Measurements from ENCODE around the gene DCTN1.
"Not testable (repeated sequence)": the region's sequence is repeated elsewhere in the genome, so short reads cannot be mapped to it uniquely, and the experiment has no call there.

The DCTN1 gene

DNA sequence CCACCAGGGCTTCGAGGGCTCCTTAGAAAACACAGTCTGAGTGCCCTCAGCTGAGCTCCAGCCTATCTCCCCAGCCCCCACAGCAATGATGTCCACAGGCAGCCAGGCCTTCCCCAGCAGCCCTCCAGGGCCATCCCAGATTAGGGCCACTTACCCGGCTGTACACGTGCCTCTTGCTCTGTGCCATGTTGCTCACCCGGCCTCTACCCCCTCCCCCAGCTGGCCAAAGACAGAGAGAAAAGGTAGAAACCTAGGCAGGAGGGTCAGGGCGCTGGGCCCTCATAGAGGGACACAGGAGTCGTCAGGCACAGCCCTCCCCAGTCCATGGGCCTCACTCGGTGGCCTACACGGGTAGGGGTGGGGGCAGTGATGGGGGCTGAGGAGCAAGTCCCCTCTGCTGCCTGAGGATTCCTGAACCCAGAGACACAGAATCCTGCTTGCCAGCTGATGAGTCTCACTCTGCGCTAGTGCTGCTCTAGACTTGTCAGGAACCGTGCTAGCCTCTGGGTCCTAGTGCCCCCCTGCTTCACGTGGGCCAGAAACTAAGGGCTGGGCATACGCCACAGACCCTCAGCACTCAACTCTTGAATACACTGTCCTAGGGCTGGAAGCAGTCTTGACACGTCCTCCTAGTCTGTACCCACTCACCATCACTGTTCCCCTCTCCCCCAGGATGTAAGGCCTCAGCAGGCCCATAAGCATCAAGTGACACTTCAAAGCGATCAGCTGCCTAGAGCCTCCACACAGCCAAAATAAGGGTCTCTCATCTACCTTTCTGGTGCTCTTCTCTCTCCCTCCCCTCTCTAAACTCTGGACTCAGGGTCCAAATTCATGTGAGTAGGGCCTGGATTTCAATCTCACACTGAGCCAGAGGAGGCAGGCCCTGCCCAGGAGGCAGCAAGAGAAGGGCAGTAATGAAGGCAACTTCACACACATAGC, at the start of gene DCTN1:
Gene DCTN1 (minus strand): TSS at position 461 of the 939 bp plus-strand sequence. CDS start 274 bp downstream, at position 187.
- intact Hi-C loops (cut with DNase I): no loop called here
- peak; percentile 75 to 97 (median 90) for DNase-seq

DNA sequence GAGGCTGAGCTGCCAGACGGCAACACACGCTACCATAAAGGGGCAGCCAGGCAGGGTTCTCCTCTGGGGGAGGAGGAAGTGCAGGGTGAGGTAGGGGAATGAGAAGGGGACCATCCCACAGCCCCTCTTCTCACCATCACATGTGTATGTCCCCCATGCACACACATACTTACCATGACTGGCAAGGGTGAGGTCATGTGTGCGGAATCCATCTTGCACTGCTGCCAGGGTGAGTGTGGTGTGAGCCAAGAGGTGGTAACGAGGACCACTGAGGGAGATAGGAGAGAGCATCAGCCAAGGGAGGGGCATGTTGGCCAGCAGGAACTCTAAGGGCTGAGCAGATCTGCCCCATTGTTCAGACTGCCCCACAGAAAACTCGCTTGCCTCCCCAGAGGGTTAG, 48.6 kb upstream of the DCTN1 start:
- DNase-seq: no peak
- intact Hi-C loops (cut with DNase I): no loop called here

DNA sequence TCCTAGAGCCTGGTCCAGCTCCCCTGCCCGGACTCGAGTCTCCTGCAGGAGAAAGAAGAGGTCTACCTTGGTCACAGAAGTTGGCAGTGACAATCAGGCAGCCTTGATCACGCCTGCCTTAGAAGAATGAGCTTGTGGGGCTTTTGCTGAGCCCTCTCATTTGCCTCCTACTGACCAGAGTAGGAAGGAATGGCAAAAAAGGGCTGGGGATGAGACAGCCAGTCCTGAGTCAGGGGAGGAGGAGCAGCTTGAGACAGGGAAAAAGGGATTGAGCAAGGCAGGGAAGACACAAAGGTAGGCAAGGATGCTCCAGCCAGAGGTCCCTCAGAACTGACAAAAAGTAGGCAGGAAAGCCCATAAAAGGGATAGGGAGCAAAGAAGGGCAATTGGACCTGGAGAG, 47.4 kb upstream of the DCTN1 start:
- intact Hi-C loops (cut with DNase I): no loop called here

GRCh38 chr2:74426181-74426758, 46.2 kb upstream of the DCTN1 start:
- intact Hi-C loops (cut with DNase I): no loop called here
- peak in 1 of 42 donors; percentile 5 for DNase-seq

More for the DNA sequence above, 47.4 kb upstream of the DCTN1 start:
- DNase-seq: no peak

- intact Hi-C loops (cut with DNase I): no loop called here
- peak in 1 of 42 donors; percentile 16 for DNase-seq
Observed at GRCh38 chr2:74425523-74425922, 45.4 kb upstream of the DCTN1 start.

DNA sequence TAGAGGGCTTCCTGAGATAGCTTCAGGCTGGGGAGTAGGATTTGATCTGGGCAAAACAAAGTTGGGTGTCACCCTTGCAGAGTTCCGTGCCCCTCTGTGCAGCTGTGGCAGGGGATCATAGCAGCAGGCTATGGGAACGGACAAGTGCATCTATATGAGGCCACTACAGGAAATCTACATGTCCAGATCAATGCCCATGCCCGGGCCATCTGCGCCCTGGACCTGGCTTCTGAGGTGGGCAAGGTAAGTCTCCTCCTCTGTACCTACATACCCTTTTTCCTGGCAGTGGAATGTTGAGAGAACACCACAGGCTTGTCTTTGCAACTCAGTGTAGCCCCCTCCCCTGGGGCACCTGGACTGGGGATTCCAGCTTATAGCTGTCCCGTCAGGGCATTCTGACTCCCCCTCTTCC, 44.9 kb upstream of the DCTN1 start:
- intact Hi-C loops (cut with DNase I): no loop called here
- DNase-seq: peak in 2 of 42 donors; percentile 5 to 21

- no peak for DNase-seq
- intact Hi-C loops (cut with DNase I): no loop called here
Observed at GRCh38 chr2:74424139-74424992, 44.3 kb upstream of the DCTN1 start.

GRCh38 chr2:74423231-74424095, 43.4 kb upstream of the DCTN1 start:
- intact Hi-C loops (cut with DNase I): no loop called here

GRCh38 chr2:74421221-74421870, 41.2 kb upstream of the DCTN1 start, which contains the start of the genes C2orf81 and WDR54:
TSS of gene C2orf81 (minus strand) at chr2:74421619. CDS start at chr2:74421560, 59 bp downstream.
TSS of gene WDR54 (plus strand) at chr2:74421730. CDS start at chr2:74422154, 424 bp downstream.
- peak; percentile 72 to 96 (median 90) for DNase-seq
- intact Hi-C loops (cut with DNase I): no loop called here

More at GRCh38 chr2:74423231-74424095, 43.4 kb upstream of the DCTN1 start:
- DNase-seq: peak in 3 of 42 donors; percentile 9 to 28 (median 12)

- intact Hi-C loops (cut with DNase I): not testable (repeated sequence)
- peak in 4 of 42 donors; percentile 7 to 43 (median 22) for DNase-seq
Observed at GRCh38 chr2:74420443-74421103, 40.5 kb upstream of the DCTN1 start.

- intact Hi-C loops (cut with DNase I): no loop called here
- DNase-seq: no peak
Observed at GRCh38 chr2:74420006-74420405, 39.9 kb upstream of the DCTN1 start.

DNA sequence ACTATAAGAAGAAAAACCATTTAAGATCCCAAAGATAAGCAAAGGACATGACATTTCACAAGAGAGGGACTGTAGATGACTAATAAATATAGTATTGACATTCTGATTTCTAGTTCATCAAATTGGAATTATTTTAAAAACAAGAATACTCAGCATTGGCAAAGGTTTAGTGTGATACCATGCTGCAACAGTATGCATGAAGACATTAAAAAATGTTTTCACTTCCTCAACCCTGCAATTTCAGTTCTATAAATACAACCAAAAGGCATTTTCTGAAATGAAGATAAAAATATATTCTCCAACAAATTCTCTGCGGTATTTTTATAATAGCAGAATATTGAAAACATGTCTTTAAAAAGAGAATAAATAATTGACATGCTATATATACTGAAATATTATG, 39.2 kb upstream of the DCTN1 start:
- intact Hi-C loops (cut with DNase I): no loop called here

DNA sequence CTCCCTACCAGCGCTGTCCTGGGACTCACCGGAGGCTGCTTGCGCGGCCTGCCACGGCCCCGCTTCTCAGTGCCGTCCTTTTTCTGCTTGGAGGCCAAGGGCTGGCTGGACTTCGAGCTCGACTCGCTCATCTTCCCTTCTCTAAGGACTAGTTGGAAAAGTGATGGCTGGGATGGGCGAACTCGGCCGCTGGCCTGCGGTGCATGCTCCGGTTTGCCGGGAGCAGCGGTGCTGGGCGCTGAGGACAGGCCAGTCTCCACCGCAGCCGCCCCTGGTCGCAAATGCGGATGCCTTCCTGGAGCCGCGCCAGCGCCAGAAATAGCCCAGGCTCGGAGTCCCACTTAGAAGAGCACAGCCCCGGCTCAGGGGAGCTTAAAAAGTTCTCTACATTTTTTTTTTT, 38.2 kb upstream of the DCTN1 start:
- DNase-seq: peak in 1 of 42 donors; percentile 18
- intact Hi-C loops (cut with DNase I): no loop called here

More for the DNA sequence above, 39.2 kb upstream of the DCTN1 start:
- no peak for DNase-seq

DNA sequence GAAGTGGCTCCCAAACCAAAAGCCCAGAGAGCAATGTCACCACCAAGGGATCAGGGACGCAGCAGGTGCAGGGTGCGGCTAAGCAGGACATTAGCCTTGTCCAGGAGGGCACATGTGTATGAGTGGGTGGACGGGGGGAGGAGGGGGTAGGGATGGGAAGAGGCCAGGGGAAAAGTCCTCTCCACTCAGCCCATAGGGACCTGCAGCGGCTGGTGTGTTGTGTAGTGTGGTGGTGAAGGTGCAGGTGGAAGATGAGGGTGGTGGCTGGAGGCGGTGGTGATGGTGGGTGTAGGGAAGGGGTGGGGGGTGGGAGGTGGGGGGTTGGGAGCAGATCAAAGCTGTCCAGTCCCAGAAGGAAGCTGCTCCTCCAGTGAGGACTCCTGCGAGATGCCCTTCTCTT, 37.7 kb upstream of the DCTN1 start:
- intact Hi-C loops (cut with DNase I): no loop called here
- DNase-seq: peak in 1 of 42 donors; percentile 8

DNA sequence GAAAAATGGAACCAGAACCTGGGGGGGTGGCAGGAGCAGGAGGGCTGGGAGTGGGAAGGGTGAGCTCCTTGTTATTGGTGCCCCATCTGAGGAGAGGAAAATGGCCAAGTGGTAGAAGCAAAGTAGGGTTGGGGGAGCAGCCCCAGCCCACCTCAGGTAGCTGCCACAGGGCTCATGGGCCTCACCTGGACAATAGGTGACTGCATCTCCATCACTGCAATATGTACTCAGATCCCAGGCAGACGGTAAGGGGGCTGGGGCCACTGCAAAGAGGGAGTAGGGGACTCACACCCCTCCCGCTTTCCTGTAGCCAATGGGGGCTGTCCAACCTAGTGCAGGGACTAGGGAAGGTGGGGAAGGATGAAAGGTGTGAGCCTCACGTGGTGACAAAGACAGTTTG, 37.1 kb upstream of the DCTN1 start:
- intact Hi-C loops (cut with DNase I): no loop called here
- peak in 1 of 42 donors; percentile 13 for DNase-seq

- peak in 2 of 42 donors; percentile 16 to 36 for DNase-seq
- intact Hi-C loops (cut with DNase I): no loop called here
Observed at GRCh38 chr2:74416778-74417177, 36.7 kb upstream of the DCTN1 start.

DNA sequence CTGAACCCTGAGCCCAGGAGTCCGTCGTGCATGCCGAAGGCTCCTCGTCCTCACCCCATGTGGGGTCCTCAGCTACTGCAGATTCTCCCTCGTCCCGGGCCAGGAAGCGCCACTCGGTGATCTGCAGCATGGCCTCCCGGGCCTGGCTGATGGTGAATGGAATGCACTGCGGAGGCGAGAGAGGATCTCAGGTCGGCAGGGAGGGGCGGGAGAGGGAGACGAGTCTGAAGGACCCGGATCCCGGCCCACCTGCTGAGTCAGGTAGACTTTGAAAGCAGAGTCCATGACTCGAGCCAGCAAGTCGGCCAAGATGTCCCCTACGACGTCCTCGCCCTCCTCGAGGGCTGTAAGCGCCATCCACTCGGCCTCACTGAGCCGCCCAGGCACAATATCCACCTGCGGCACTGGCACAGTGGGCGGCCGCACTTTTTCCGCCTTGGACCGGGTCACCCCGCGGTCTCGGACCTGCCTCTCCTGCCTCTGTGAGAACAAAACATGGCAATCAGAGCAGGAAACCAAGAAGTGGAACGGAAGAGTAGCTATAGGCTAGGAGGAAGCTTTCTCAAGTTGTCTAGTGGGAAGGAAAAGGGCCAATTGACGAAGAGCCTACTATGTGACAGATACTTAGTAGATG, 35.8 kb upstream of the DCTN1 start:
- intact Hi-C loops (cut with DNase I): no loop called here
- peak in 1 of 42 donors; percentile 14 for DNase-seq
